Pancreas (tissue), 10 donors: ENCODE results near the gene SLC66A3. TPM values are rescaled to one million over a fixed set of nuclear protein-coding genes. Genes with fewer than 3 reads are reported as not detected.

Source experiments
- ATAC-seq, 4 donors: fragments of 200-7000 bp; cut with Tn5 transposase; one replicate each; pipeline versions ENCODE4 v1.8.0 to v1.9.1; 2020; ENCODE audit warnings: mild to moderate bottlenecking in 4 of 4, moderate library complexity in 4 of 4
- DNase-seq, 6 donors: peaks; one replicate each; pipeline ENCODE4 v3.0.0-alpha.2; 2020
- FAIRE-seq: peaks from 2 replicates; lab custom pipeline; 2012; peaks lifted over from hg19 to GRCh38; lab: Jason Lieb, UNC
- H3K27ac ChIP-seq, 4 donors: fragments of 200-600 bp; sonication (generic); 1 replicate in 3 of 4; 2 replicates in 1 of 4; pipeline versions ENCODE4 v1.5.0 to v1.8.0; 2020
- H3K27me3 ChIP-seq, 4 donors: fragments of 200-600 bp; one replicate each; pipeline ENCODE4 v1.8.0; 2021
- H3K36me3 ChIP-seq, 3 donors: fragments of 200-600 bp; sonication (generic) in 1 of 3; one replicate each; pipeline versions ENCODE4 v1.5.0 to v1.8.0; 2020 to 2021
- H3K4me1 ChIP-seq, 3 donors: fragments of 200-600 bp; one replicate each; pipeline ENCODE4 v1.8.0; 2021
- H3K4me3 ChIP-seq, 4 donors: fragments of 200-600 bp; sonication (generic) in 2 of 4; one replicate each; pipeline versions ENCODE4 v1.5.0 to v1.8.0; 2020 to 2021
- H3K9me3 ChIP-seq, 4 donors: fragments of 200-600 bp; one replicate each; pipeline ENCODE4 v1.8.0; 2021
- CTCF ChIP-seq, 4 donors: fragments of 200-600 bp; sonication (generic) in 3 of 4; IDR thresholded peaks; one replicate each; pipeline versions ENCODE4 v1.5.0 to v1.8.0; 2021; ENCODE audit warnings: antibody characterized with exemption in 4 of 4
- WGBS, 2 donors: extraction: QIAGEN DNeasy Blood & Tissue Kit; methylation state at CpG; one replicate each; pipeline ENCODE4 v1.1.7; 2013; 5-methylcytosine and 5-hydroxymethylcytosine counted together
- intact Hi-C, 3 donors: fragments of 100-400 bp; cut with DNase I; formaldehyde crosslinking; loops; one replicate each; pipeline versions ENCODE4 v1.11.1 to v1.14.2; 2022
- polyA plus RNA-seq, 2 donors: library from polyadenylated mRNA; stranded (reverse); fragments of 200-250 nt; gene quantifications; one replicate each; pipeline ENCODE4 v1.2.3, GENCODE V29; 2013
- total RNA-seq, 6 donors: library from RNA; stranded (reverse); fragmentation: NEBNext Ultra II Directional in 4 of 6; extraction: Animal tissue kit (Norgen Biotek cat#: 25700) in 4 of 6; gene quantifications; one replicate each; pipeline versions ENCODE4 v1.2.1 to v1.2.4, GENCODE V29; 2021 to 2023
- donor health status: healthy with polysubstance abuse.
- donor health status: DM: no; HTN: no; CAD: no; lungs with moderate emphysema.
- donor health status: DM: no; HTN: no; CAD: no.
- donor health status: control.
- donor health status: control.
- donor health status: Bipolar disorder and iron deficiency.
- donor health status: DM: yes; HTN: yes; CAD: no.
- donor health status: DM: no; HTN: no; CAD: no.
- donor health status: DM: no; HTN: no; CAD: no.
- donor health status: DM: yes; HTN: yes; CAD: no.

Gene SLC66A3
- total and polyA plus RNA-seq, 8 donors: 11.1 to 26.5 (median 18.3) TPM

GRCh38 chr2:11133936-11134320, 21.3 kb upstream of the SLC66A3 start:
- intact Hi-C loops: loop anchor here in 1 of 3 donors (10.0 kb wide), 2 partner anchors 91 to 281 kb away; no protein-coding TSS in a partner anchor
- TF ChIP-seq CTCF (IDR thresholded peaks at IDR 0.05): no peak
- no peaks in the 10 kb centered on the region for H3K9me3 ChIP-seq
- FAIRE-seq (no peak), ATAC-seq (no peak), DNase-seq (no peak)
- H3K4me1 ChIP-seq: peaks cover 5 to 7% (median 6%) of the 10 kb centered on the region in 3 donors
- H3K36me3 ChIP-seq: no peaks in the 10 kb centered on the region
- peak overlapping the region in 2 of 4 donors; percentile 46 to 54 for H3K4me3 ChIP-seq
- 72 to 74% methylated on average over 8 of the region's 8 CpGs for WGBS, 2 donors
- no peaks in the 10 kb centered on the region for H3K27me3 ChIP-seq
- no peak overlapping the region for H3K27ac ChIP-seq

- 81 to 87% methylated on average over 5 of the region's 5 CpGs for WGBS, 2 donors
Measured at GRCh38 chr2:11134349-11134748, 20.9 kb upstream of the SLC66A3 start.

GRCh38 chr2:11140492-11140891, 14.8 kb upstream of the SLC66A3 start:
- intact Hi-C loops: loop anchor here in 1 of 3 donors (10.0 kb wide), 1 partner anchor 444 kb away; no protein-coding TSS in a partner anchor
- Histone ChIP-seq H3K9me3 (no peaks in the 10 kb centered on the region), H3K27ac (no peak overlapping the region), H3K4me1 (no peaks in the 10 kb centered on the region), H3K27me3 (no peaks in the 10 kb centered on the region), H3K36me3 (no peaks in the 10 kb centered on the region), H3K4me3 (no peak overlapping the region)
- no peak for TF ChIP-seq CTCF (IDR thresholded peaks at IDR 0.05)
- ATAC-seq (no peak), DNase-seq (no peak), FAIRE-seq (no peak)
- 77 to 91% methylated on average over 4 of the region's 4 CpGs for WGBS, 2 donors

More at GRCh38 chr2:11134349-11134748, 20.9 kb upstream of the SLC66A3 start:
- Histone ChIP-seq H3K36me3 (no peaks in the 10 kb centered on the region), H3K9me3 (no peaks in the 10 kb centered on the region), H3K27me3 (no peaks in the 10 kb centered on the region), H3K4me3 (no peak overlapping the region), H3K27ac (no peak overlapping the region), H3K4me1 (peaks cover 5 to 7% (median 6%) of the 10 kb centered on the region in 3 donors)
- ATAC-seq: no peak
- intact Hi-C loops: loop anchor here in 1 of 3 donors (10.0 kb wide), 2 partner anchors 90 to 280 kb away; no protein-coding TSS in a partner anchor
- no peak for FAIRE-seq
- DNase-seq: no peak
- TF ChIP-seq CTCF (IDR thresholded peaks at IDR 0.05): no peak

- Histone ChIP-seq H3K4me3 (no peak overlapping the region), H3K27me3 (no peaks in the 10 kb centered on the region), H3K9me3 (no peaks in the 10 kb centered on the region), H3K27ac (no peak overlapping the region), H3K4me1 (no peaks in the 10 kb centered on the region), H3K36me3 (no peaks in the 10 kb centered on the region)
- 68 to 78% methylated on average over 4 of the region's 4 CpGs for WGBS, 2 donors
- intact Hi-C loops: loop anchor here in 1 of 3 donors (10.0 kb wide), 1 partner anchor 443 kb away; no protein-coding TSS in a partner anchor
- DNase-seq (no peak), ATAC-seq (no peak), FAIRE-seq (no peak)
- no peak for TF ChIP-seq CTCF (IDR thresholded peaks at IDR 0.05)
Measured at GRCh38 chr2:11141319-11141718, 13.9 kb upstream of the SLC66A3 start.

GRCh38 chr2:11142330-11142729, 12.9 kb upstream of the SLC66A3 start:
- 51 to 69% methylated on average over 3 of the region's 3 CpGs for WGBS, 2 donors
- no peak for TF ChIP-seq CTCF (IDR thresholded peaks at IDR 0.05)

More at GRCh38 chr2:11142330-11142729, 12.9 kb upstream of the SLC66A3 start:
- ATAC-seq: no peak
- intact Hi-C loops: loop anchor here in 1 of 3 donors (10.0 kb wide), 1 partner anchor 442 kb away; no protein-coding TSS in a partner anchor
- Histone ChIP-seq H3K4me1 (no peaks in the 10 kb centered on the region), H3K9me3 (no peaks in the 10 kb centered on the region), H3K36me3 (no peaks in the 10 kb centered on the region), H3K4me3 (no peak overlapping the region), H3K27me3 (no peaks in the 10 kb centered on the region), H3K27ac (no peak overlapping the region)
- DNase-seq: no peak
- FAIRE-seq: no peak
